H1 (cell line): Measurements from ENCODE around the gene EDC3. TPM values are rescaled to one million over a fixed set of nuclear protein-coding genes. Genes with fewer than 3 reads are reported as not detected.

Experiments
- ASH2L ChIP-seq: fragments of 200-600, 300-600 bp; sonication (generic); IDR thresholded peaks from one replicate; pipeline ENCODE4 v1.7.1; 2017; ENCODE audit warnings: low read length
- CEBPB ChIP-seq: IDR thresholded peaks from 2 replicates; pipeline ENCODE4 v1.6.1; 2012; ENCODE audit warnings: low read depth, low read length
- CREB1 ChIP-seq: IDR thresholded peaks from 2 replicates; pipeline ENCODE4 v1.6.1; 2012; ENCODE audit warnings: inconsistent platforms
- HDAC2 ChIP-seq, 2 experiments: fragments of 300-600 bp in 1 of 2; sonication (generic) in 1 of 2; IDR thresholded peaks; 2 replicates each; pipeline ENCODE4 v1.6.1; 2011 to 2012; ENCODE audit warnings: low read depth in 2 of 2, low read length in 2 of 2, mild to moderate bottlenecking in 2 of 2, moderate library complexity in 2 of 2, borderline replicate concordance in 1 of 2, inconsistent platforms in 1 of 2
- JUN ChIP-seq: IDR thresholded peaks from 2 replicates; pipeline ENCODE4 v1.6.1; 2011; ENCODE audit warnings: low read depth, mild to moderate bottlenecking, improper control_type of control experiment, low read length
- KDM4A ChIP-seq: IDR thresholded peaks from one replicate; pipeline ENCODE4 v1.7.1; 2012; ENCODE audit warnings: low read depth, mild to moderate bottlenecking, moderate library complexity, low read length, inconsistent platforms; ENCODE audit not compliant: severe bottlenecking
- POLR2A ChIP-seq, 2 experiments: IDR thresholded peaks; 1 replicate in 1 of 2; 2 replicates in 1 of 2; pipeline ENCODE4 v1.6.1; 2011; ENCODE audit warnings: low read depth in 2 of 2, low read length in 2 of 2, mild to moderate bottlenecking in 2 of 2; ENCODE audit errors: control extremely low read depth in 1 of 2
- POLR2AphosphoS5 ChIP-seq: IDR thresholded peaks from 2 replicates; pipeline ENCODE4 v1.6.1; 2011; ENCODE audit warnings: low read depth, low read length
- SIN3A ChIP-seq, 2 experiments: IDR thresholded peaks in 1 of 2; conservative IDR thresholded peaks in 1 of 2; 2 replicates each; pipeline ENCODE4 v1.6.1; 2011 to 2012; ENCODE audit warnings: low read length in 2 of 2, improper control_type of control experiment in 1 of 2, low read depth in 1 of 2, mild to moderate bottlenecking in 1 of 2
- SIX5 ChIP-seq: IDR thresholded peaks from 2 replicates; pipeline ENCODE4 v1.6.1; 2011; ENCODE audit warnings: mild to moderate bottlenecking, low read depth, low read length
- SP1 ChIP-seq: IDR thresholded peaks from 2 replicates; pipeline ENCODE4 v1.6.1; 2011; ENCODE audit warnings: low read depth, low read length
- SP2 ChIP-seq: IDR thresholded peaks from 2 replicates; pipeline ENCODE4 v1.6.1; 2012; ENCODE audit warnings: mild to moderate bottlenecking, low read length, inconsistent platforms
- TAF1 ChIP-seq: IDR thresholded peaks from 2 replicates; pipeline ENCODE4 v1.6.1; 2011; ENCODE audit warnings: mild to moderate bottlenecking, low read depth, low read length
- TAF7 ChIP-seq: optimal IDR thresholded peaks from 2 replicates; pipeline ENCODE3; 2011; ENCODE audit warnings: low read depth, mild to moderate bottlenecking, inconsistent platforms, low read length, moderate library complexity, borderline replicate concordance
- polyA plus RNA-seq, 7 experiments: library from polyadenylated mRNA; depleted of rRNA in 3 of 7; stranded (reverse) in 5 of 7; unstranded in 2 of 7; fragments of >200 nt in 5 of 7; fragments of 200-250 nt in 2 of 7; gene quantifications; 1 replicate in 5 of 7; 2 replicates in 1 of 7; 4 replicates in 1 of 7; pipeline versions ENCODE4 v1.2.1 to v1.2.3, GENCODE V29; 2011 to 2013; ENCODE audit warnings: missing spikeins in 2 of 7, mixed read lengths in 2 of 7
- total RNA-seq: library from RNA; stranded (reverse); fragmentation: NEBNext Ultra II Directional; extraction: Animal tissue kit (Norgen Biotek cat#: 25700); gene quantifications from 2 replicates; pipeline ENCODE4 v1.2.1, GENCODE V29; 2021
- TF ChIP-seq, protein P1 (sequence below): IDR thresholded peaks from 2 replicates; pipeline ENCODE4 v1.6.1; 2012; ENCODE audit warnings: low read length, inconsistent platforms

EDC3 gene
- total and polyA plus RNA-seq, 2 of the 8 experiments (the other 6 are each of a cell fraction or from before 2014, with no cell fraction given), result 45.0 to 50.8 TPM

DNA sequence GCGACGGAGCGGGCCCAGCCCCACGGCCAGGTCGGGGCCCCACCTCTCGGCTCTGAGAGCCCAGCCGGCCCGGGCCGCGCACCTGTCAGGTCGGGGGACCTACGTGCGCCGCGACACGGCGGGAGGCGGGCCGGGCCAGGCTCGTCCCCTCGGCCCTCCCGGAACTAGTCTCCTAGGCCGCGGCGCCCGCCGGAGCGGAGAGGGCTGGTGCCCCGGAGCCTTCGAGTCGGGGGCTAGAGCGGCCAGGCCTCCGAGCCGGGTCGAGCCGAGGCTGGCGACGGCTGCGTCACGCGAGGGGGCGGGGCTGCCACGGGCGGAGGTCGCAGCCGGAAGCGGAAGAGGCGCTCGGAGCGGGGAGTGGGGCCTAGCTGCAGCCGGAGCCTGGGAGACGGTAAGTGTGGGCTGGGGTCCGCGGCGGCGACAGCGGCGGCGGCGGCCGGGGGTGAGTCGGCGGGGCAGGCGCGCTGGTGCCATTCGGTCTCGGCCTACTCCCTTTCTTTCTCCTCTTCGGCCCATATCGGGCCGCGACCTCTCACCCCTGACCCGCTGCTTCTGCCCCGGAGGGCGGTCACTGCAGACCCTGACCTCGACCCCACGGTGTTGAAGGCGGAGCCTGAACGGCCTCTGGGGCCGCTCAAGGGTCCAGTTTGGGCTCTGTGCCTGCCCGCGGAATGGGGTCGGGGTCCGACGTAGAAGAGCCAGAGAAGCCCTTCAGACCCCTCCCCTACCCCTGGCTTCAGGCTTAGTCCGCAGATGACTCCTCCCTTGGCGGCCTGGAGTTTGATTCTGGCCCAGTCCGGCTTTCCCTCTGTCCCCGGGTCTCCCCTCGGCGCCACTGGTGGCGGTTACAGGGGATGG is 80.1 kb downstream of the EDC3 start, which contains the start of gene CLK3 (continued):
- peak; percentile 59; the same call in 1 of the 2 replicates for TF ChIP-seq SP1
- peak; percentile 71 to 83; a peak in 3 of 4 replicates for TF ChIP-seq SIN3A (conservative IDR thresholded peaks at IDR 0.05 in 1 of 2, IDR thresholded peaks at IDR 0.05 in 1 of 2; ENCODE audit: low read depth in 1 of 2, low read length in 2 of 2)
- TF ChIP-seq TAF7, result peak; percentile 81
- TF ChIP-seq CEBPB, result no peak
- peak; percentile 87 for TF ChIP-seq TAF1
- no peak for TF ChIP-seq JUN
- TF ChIP-seq, protein P1, sequence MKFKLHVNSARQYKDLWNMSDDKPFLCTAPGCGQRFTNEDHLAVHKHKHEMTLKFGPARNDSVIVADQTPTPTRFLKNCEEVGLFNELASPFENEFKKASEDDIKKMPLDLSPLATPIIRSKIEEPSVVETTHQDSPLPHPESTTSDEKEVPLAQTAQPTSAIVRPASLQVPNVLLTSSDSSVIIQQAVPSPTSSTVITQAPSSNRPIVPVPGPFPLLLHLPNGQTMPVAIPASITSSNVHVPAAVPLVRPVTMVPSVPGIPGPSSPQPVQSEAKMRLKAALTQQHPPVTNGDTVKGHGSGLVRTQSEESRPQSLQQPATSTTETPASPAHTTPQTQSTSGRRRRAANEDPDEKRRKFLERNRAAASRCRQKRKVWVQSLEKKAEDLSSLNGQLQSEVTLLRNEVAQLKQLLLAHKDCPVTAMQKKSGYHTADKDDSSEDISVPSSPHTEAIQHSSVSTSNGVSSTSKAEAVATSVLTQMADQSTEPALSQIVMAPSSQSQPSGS, result no peak
- TF ChIP-seq POLR2A (IDR thresholded peaks at IDR 0.05; ENCODE audit: control extremely low read depth in 1 of 2, low read depth in 2 of 2, low read length in 2 of 2), result peak in 1 of 2 experiments; percentile 85; a peak in 2 of 3 replicates
- TF ChIP-seq SP2, result peak; percentile 86
- no peak for TF ChIP-seq KDM4A
- peak; percentile 18; the same call in 1 of the 2 replicates for TF ChIP-seq SIX5
- peak; percentile 71 for TF ChIP-seq POLR2AphosphoS5
- no peak for TF ChIP-seq HDAC2 (IDR thresholded peaks at IDR 0.05; ENCODE audit: borderline replicate concordance in 1 of 2, low read depth in 2 of 2, low read length in 2 of 2)
- peak; percentile 87 for TF ChIP-seq ASH2L
- peak; percentile 96 for TF ChIP-seq CREB1
